ENCODE data around the gene CSMD2.
"Not testable (repeated sequence)": the region's sequence is repeated elsewhere in the genome, so short reads cannot be mapped to it uniquely, and the experiment has no call there.

The CSMD2 gene

GRCh38 chr1:34164771-34165391 is at the start of gene CSMD2:
CSMD2 (minus strand) TSS chr1:34165230; CDS start chr1:34165097, 133 bp downstream.
- Histone ChIP-seq H3K4me3 (ENCODE audit: low read length) (peak within 1 kb of the TSS; percentile 11), H3K27me3 (ENCODE audit: insufficient read depth, low read length) (peaks cover 83% of the 10 kb centered on the region), H2AFZ (ENCODE audit: low read depth, low read length) (peak within 1 kb of the TSS; percentile 72), H3K36me3 (ENCODE audit: insufficient read depth, low read length) (no peaks in the 10 kb centered on the region), H3K4me1 (ENCODE audit: insufficient read depth, low read length) (peaks cover 4% of the 10 kb centered on the region), H3K9me3 (ENCODE audit: low read length) (no peaks in the 10 kb centered on the region)

GRCh38 chr1:34213956-34214355 is 48.9 kb upstream of the CSMD2 start:
- Histone ChIP-seq H3K36me3 (ENCODE audit: insufficient read depth, low read length) (no peaks in the 10 kb centered on the region), H3K9me3 (ENCODE audit: low read length) (no peaks in the 10 kb centered on the region), H3K4me1 (ENCODE audit: insufficient read depth, low read length) (no peaks in the 10 kb centered on the region), H3K27me3 (ENCODE audit: insufficient read depth, low read length) (no peaks in the 10 kb centered on the region), H3K4me3 (ENCODE audit: low read length) (no peak overlapping the region), H2AFZ (ENCODE audit: low read depth, low read length) (no peak overlapping the region)

DNA sequence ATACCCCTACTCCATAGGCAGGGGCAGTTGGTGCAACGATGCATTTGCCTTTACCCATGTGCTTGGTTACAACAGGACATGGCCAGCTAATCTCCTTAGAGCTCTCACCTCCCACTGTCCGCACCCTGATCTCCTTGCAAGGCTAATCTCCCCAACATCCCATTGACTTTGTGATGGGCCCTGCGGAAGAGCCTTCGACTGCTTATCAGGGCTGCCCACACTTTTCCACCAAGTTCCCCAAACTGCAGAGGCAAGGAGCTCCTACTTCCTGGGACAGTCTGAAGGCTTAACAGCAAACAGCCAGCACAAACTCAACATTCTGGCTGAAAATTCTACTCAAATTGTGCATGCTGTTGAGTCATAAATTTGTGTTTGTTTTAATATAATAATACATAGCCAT is 47.6 kb upstream of the CSMD2 start:
- Histone ChIP-seq H3K4me1 (ENCODE audit: insufficient read depth, low read length) (no peaks in the 10 kb centered on the region), H3K27me3 (ENCODE audit: insufficient read depth, low read length) (no peaks in the 10 kb centered on the region), H3K4me3 (ENCODE audit: low read length) (no peak overlapping the region), H3K36me3 (ENCODE audit: insufficient read depth, low read length) (no peaks in the 10 kb centered on the region), H2AFZ (ENCODE audit: low read depth, low read length) (no peak overlapping the region), H3K9me3 (ENCODE audit: low read length) (no peaks in the 10 kb centered on the region)

- Histone ChIP-seq H2AFZ (ENCODE audit: low read depth, low read length) (no peak overlapping the region), H3K36me3 (ENCODE audit: insufficient read depth, low read length) (no peaks in the 10 kb centered on the region), H3K27me3 (ENCODE audit: insufficient read depth, low read length) (no peaks in the 10 kb centered on the region), H3K4me3 (ENCODE audit: low read length) (no peak overlapping the region), H3K9me3 (ENCODE audit: low read length) (no peaks in the 10 kb centered on the region), H3K4me1 (ENCODE audit: insufficient read depth, low read length) (no peaks in the 10 kb centered on the region)
Observed at GRCh38 chr1:34199927-34200326, 34.9 kb upstream of the CSMD2 start.

- no peak overlapping the region for H2AFZ ChIP-seq (ENCODE audit: low read depth, low read length)
- no peaks in the 10 kb centered on the region for H3K9me3 ChIP-seq (ENCODE audit: low read length)
- no peak overlapping the region for H3K4me3 ChIP-seq (ENCODE audit: low read length)
- H3K4me1 ChIP-seq (ENCODE audit: insufficient read depth, low read length): no peaks in the 10 kb centered on the region
- peaks cover 3% of the 10 kb centered on the region for H3K27me3 ChIP-seq (ENCODE audit: insufficient read depth, low read length)
- no peaks in the 10 kb centered on the region for H3K36me3 ChIP-seq (ENCODE audit: insufficient read depth, low read length)
Observed at GRCh38 chr1:34192621-34193020, 27.6 kb upstream of the CSMD2 start.

GRCh38 chr1:34190692-34191091 is 25.7 kb upstream of the CSMD2 start:
- no peak overlapping the region for H2AFZ ChIP-seq (ENCODE audit: low read depth, low read length)
- H3K4me3 ChIP-seq (ENCODE audit: low read length): no peak overlapping the region
- no peaks in the 10 kb centered on the region for H3K36me3 ChIP-seq (ENCODE audit: insufficient read depth, low read length)
- H3K27me3 ChIP-seq (ENCODE audit: insufficient read depth, low read length): peaks cover 3% of the 10 kb centered on the region
- no peaks in the 10 kb centered on the region for H3K4me1 ChIP-seq (ENCODE audit: insufficient read depth, low read length)
- no peaks in the 10 kb centered on the region for H3K9me3 ChIP-seq (ENCODE audit: low read length)

DNA sequence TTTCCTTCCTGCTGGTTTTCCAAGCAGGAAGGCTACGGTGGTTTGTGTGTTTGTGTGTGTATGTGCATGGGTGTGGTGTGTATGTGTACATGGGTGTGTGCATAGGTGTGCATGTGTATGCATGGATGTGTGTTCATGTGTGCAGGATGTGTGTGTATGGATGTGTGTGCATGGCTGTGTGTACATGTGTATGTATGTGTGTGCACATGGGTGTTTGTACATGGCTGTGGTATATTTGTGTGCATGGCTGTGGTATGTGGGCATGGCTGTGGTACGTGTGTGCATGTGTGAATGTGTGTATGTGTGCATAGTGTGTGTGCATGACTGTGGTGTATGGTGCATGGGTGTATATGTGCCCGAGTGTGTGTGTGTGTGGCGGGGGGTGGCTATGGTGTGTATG is 24.0 kb upstream of the CSMD2 start:
- Histone ChIP-seq H3K9me3 (ENCODE audit: low read length) (no peaks in the 10 kb centered on the region), H3K4me1 (ENCODE audit: insufficient read depth, low read length) (no peaks in the 10 kb centered on the region), H3K4me3 (ENCODE audit: low read length) (no peak overlapping the region)

GRCh38 chr1:34188418-34188817 is 23.4 kb upstream of the CSMD2 start:
- no peaks in the 10 kb centered on the region for H3K36me3 ChIP-seq (ENCODE audit: insufficient read depth, low read length)
- peaks cover 3% of the 10 kb centered on the region for H3K27me3 ChIP-seq (ENCODE audit: insufficient read depth, low read length)
- H2AFZ ChIP-seq (ENCODE audit: low read depth, low read length): no peak overlapping the region
- H3K4me3 ChIP-seq (ENCODE audit: low read length): no peak overlapping the region
- H3K9me3 ChIP-seq (ENCODE audit: low read length): no peaks in the 10 kb centered on the region
- H3K4me1 ChIP-seq (ENCODE audit: insufficient read depth, low read length): no peaks in the 10 kb centered on the region

More for the DNA sequence above, 24.0 kb upstream of the CSMD2 start:
- no peak overlapping the region for H2AFZ ChIP-seq (ENCODE audit: low read depth, low read length)
- peaks cover 3% of the 10 kb centered on the region for H3K27me3 ChIP-seq (ENCODE audit: insufficient read depth, low read length)
- no peaks in the 10 kb centered on the region for H3K36me3 ChIP-seq (ENCODE audit: insufficient read depth, low read length)

DNA sequence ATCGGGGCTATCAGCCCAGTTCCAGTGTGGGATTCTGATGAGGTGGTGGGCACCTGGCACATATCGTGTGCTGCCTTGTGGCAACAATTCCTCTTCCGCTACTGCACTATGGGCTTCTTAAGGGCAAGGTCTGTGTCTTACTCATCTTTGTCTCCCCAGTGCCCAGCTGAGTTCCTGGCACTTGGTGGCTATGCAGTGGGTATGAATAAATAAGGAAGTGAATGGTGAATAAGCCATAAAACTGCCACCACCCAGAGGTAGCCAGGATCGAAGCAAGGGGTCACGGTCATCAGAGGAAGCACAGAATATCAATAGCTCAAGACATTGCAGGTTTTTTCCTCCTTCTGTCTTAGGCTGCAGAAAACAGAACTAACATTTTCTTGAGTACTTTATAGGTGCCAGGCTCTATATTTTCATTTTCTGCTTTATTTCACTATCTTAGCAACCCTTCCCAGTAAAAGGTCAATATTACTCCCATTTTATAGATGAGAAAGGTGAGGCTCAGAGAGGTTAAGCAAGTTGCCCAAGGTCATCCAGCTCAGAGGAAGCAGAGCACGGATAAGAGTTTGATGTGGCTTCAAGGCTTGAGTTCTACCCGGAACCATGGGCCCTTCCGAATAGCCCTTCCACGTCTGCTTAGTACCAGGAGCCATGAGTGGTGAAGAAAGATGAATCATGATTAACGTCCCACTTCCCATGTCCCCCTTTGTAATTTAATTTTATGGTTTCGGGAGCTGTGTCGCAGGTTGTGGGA is 21.9 kb upstream of the CSMD2 start:
- H3K27me3 ChIP-seq (ENCODE audit: insufficient read depth, low read length): no peaks in the 10 kb centered on the region

DNA sequence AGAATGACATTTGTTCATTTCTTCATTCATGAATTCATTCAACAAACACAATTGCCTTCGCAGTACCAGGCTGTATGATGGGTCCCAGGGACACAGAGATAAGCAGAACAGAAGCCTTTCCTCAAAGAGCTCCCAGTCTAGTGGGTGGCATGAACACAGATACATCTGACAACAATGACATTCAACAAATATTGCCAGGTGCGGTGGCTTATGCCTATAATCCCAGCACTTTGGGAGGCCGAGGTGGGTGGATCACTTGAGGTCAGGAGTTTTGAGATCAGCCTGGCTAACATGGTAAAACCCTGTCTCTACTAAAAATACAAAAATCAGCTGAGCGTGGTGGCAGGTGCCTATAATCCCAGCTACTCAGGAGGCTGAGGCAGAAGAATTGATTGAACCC is 18.4 kb upstream of the CSMD2 start:
- H3K4me1 ChIP-seq (ENCODE audit: insufficient read depth, low read length); H3K36me3 ChIP-seq (ENCODE audit: insufficient read depth, low read length); H3K27me3 ChIP-seq (ENCODE audit: insufficient read depth, low read length); H3K4me3 ChIP-seq (ENCODE audit: low read length); H2AFZ ChIP-seq (ENCODE audit: low read depth, low read length); H3K9me3 ChIP-seq (ENCODE audit: low read length): not testable (repeated sequence)

More for the DNA sequence above, 21.9 kb upstream of the CSMD2 start:
- Histone ChIP-seq H3K36me3 (ENCODE audit: insufficient read depth, low read length) (no peaks in the 10 kb centered on the region), H2AFZ (ENCODE audit: low read depth, low read length) (no peak overlapping the region), H3K4me3 (ENCODE audit: low read length) (no peak overlapping the region), H3K9me3 (ENCODE audit: low read length) (no peaks in the 10 kb centered on the region), H3K4me1 (ENCODE audit: insufficient read depth, low read length) (no peaks in the 10 kb centered on the region)

DNA sequence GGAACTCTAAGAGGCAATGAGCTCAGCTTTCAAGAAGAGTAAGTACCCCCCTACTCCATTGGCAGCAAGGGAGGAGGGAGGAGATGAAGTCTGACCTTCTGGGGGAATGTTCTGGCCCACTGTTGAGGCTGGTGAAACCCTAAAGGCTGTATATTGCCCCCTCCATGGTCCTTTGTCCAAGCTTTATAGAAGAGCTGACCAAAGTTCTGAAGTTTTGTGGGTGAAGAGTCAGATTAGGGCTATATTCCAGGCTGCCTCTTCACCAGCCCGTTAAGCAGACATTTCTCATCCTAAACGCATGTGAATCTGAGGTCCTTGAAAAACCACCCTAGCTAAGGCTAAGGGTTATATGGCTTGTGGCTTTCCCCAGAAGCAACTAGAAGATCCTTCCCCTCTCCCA is 13.0 kb upstream of the CSMD2 start:
- Histone ChIP-seq H2AFZ (ENCODE audit: low read depth, low read length) (no peak overlapping the region), H3K4me1 (ENCODE audit: insufficient read depth, low read length) (no peaks in the 10 kb centered on the region), H3K9me3 (ENCODE audit: low read length) (no peaks in the 10 kb centered on the region), H3K4me3 (ENCODE audit: low read length) (no peak overlapping the region), H3K36me3 (ENCODE audit: insufficient read depth, low read length) (no peaks in the 10 kb centered on the region), H3K27me3 (ENCODE audit: insufficient read depth, low read length) (peaks cover 28% of the 10 kb centered on the region)

DNA sequence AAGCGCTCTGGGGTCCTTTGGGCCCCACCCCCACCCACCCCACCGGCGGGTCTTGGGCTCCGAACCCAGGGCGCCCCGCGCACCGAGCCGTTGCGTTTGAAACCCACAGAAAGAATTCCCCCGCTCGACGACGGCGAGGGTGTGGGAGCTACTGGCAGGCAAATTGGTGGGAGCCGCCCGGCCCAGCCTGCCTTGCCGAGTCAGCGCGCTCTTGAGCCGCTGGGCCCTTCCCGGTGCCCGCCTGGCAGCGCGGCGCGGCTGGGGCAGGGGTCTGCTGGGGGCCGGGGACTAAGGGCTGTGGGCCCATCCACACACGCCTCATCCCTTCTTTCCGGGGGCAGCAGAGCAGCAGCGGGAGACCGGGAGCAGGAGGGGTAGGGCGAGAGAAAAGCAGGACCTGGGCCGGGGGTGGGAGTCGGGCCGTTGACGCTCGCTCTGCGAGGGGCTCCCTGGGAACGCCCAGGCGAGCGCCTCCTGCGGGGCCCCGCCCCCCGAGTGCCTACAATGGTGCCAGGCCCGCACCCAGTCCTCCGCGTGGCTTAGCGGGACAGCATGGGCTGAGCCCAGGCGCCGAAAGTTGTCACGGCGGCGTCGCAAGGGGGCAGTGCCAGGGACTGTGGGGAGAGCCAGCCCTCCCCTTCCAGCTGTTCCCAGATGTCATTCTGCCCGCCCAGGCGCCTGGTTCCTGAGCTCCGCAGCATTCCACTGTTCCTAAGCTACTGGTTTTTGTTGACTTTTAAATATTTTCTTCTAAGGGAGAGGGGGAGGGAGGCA is 12.0 kb upstream of the CSMD2 start, which contains the start of gene C1orf94:
Gene C1orf94, plus strand, starts transcription at position 78 of the 774 bp plus-strand sequence. CDS start 883 bp downstream, outside the sequence.
- H3K4me1 ChIP-seq (ENCODE audit: insufficient read depth, low read length): no peaks in the 10 kb centered on the region
- H3K36me3 ChIP-seq (ENCODE audit: insufficient read depth, low read length): no peaks in the 10 kb centered on the region
- H3K9me3 ChIP-seq (ENCODE audit: low read length): no peaks in the 10 kb centered on the region
- H3K27me3 ChIP-seq (ENCODE audit: insufficient read depth, low read length): peaks cover 28% of the 10 kb centered on the region
- H3K4me3 ChIP-seq (ENCODE audit: low read length): no peak within 1 kb of the TSS
- H2AFZ ChIP-seq (ENCODE audit: low read depth, low read length): no peak within 1 kb of the TSS

GRCh38 chr1:34175744-34176143 is 10.7 kb upstream of the CSMD2 start:
- Histone ChIP-seq H3K4me1 (ENCODE audit: insufficient read depth, low read length) (no peaks in the 10 kb centered on the region), H3K4me3 (ENCODE audit: low read length) (no peak overlapping the region), H3K9me3 (ENCODE audit: low read length) (no peaks in the 10 kb centered on the region), H3K36me3 (ENCODE audit: insufficient read depth, low read length) (no peaks in the 10 kb centered on the region), H2AFZ (ENCODE audit: low read depth, low read length) (no peak overlapping the region), H3K27me3 (ENCODE audit: insufficient read depth, low read length) (peaks cover 32% of the 10 kb centered on the region)
